SK-N-SH treated with all-trans-retinoic acid at 6 μM for 48 hours (cell line): ENCODE results near the gene ADCY5.

Source experiments
- ATAC-seq: fragments of 200-7000 bp; cut with Tn5 transposase; 3 replicates; pipeline ENCODE4 v1.9.1; 2020; ENCODE audit warnings: mild to moderate bottlenecking, moderate library complexity
- ARNTL ChIP-seq: fragments of 450-650 bp; formaldehyde crosslinking; IDR thresholded peaks from 2 replicates; pipeline ENCODE4 v1.5.0; 2020; ENCODE audit warnings: low read depth, mild to moderate bottlenecking, moderate library complexity, borderline replicate concordance
- BACH2 ChIP-seq: fragments of 250-450 bp; sonication (Bioruptor Pico); IDR thresholded peaks from 2 replicates; pipeline ENCODE4 v1.9.0; 2021; ENCODE audit warnings: mild to moderate bottlenecking, borderline replicate concordance
- CSDC2 ChIP-seq: fragments of 250-450 bp; sonication (Bioruptor Pico); IDR thresholded peaks from 2 replicates; pipeline ENCODE4 v1.5.0; 2020; ENCODE audit warnings: mild to moderate bottlenecking, moderate library complexity
- ESRRG ChIP-seq: fragments of 250-450 bp; sonication (Bioruptor Pico); IDR thresholded peaks from 2 replicates; pipeline ENCODE4 v1.6.1; 2021; ENCODE audit warnings: mild to moderate bottlenecking
- ISL1 ChIP-seq: fragments of 250-450 bp; sonication (Bioruptor Pico); IDR thresholded peaks from 2 replicates; pipeline ENCODE4 v2.1.2; 2022; ENCODE audit warnings: mild to moderate bottlenecking, moderate library complexity
- OSR1 ChIP-seq: fragments of 250-450 bp; sonication (Bioruptor Pico); IDR thresholded peaks from 2 replicates; pipeline ENCODE4 v1.8.0; 2022; ENCODE audit warnings: moderate library complexity, mild to moderate bottlenecking, inconsistent platforms
- PATZ1 ChIP-seq: fragments of 250-450 bp; sonication (Bioruptor Pico); IDR thresholded peaks from 2 replicates; pipeline ENCODE4 v1.8.0; 2020; ENCODE audit warnings: mild to moderate bottlenecking, moderate library complexity, borderline replicate concordance
- POU6F1 ChIP-seq: fragments of 250-450 bp; sonication (Bioruptor Pico); IDR thresholded peaks from 2 replicates; pipeline ENCODE4 v1.8.0; 2021; ENCODE audit warnings: low read depth, mild to moderate bottlenecking, moderate library complexity, borderline replicate concordance
- RARB ChIP-seq: fragments of 250-450 bp; sonication (Bioruptor Pico); IDR thresholded peaks from 2 replicates; pipeline ENCODE4 v1.8.0; 2021; ENCODE audit warnings: mild to moderate bottlenecking, moderate library complexity
- SNAI2 ChIP-seq: fragments of 250-450 bp; sonication (Bioruptor Pico); IDR thresholded peaks from 2 replicates; pipeline ENCODE4 v1.5.0; 2020; ENCODE audit warnings: mild to moderate bottlenecking, moderate library complexity
- TOX ChIP-seq: fragments of 250-450 bp; sonication (Bioruptor Pico); IDR thresholded peaks from 2 replicates; pipeline ENCODE4 v1.8.0; 2021; ENCODE audit warnings: mild to moderate bottlenecking, moderate library complexity, borderline replicate concordance
- TSHZ2 ChIP-seq: fragments of 250-450 bp; sonication (Bioruptor Pico); IDR thresholded peaks from 2 replicates; pipeline ENCODE4 v1.5.0; 2020; ENCODE audit warnings: mild to moderate bottlenecking, moderate library complexity
- ZC3H10 ChIP-seq: fragments of 250-450 bp; sonication (Bioruptor Pico); IDR thresholded peaks from 2 replicates; pipeline ENCODE4 v1.5.1; 2021; ENCODE audit warnings: mild to moderate bottlenecking, moderate library complexity
- ZFP3 ChIP-seq: fragments of 250-450 bp; sonication (Bioruptor Pico); IDR thresholded peaks from 2 replicates; pipeline ENCODE4 v1.5.0; 2020; ENCODE audit warnings: mild to moderate bottlenecking, moderate library complexity
- ZFP30 ChIP-seq: fragments of 450-650 bp; formaldehyde crosslinking; IDR thresholded peaks from 2 replicates; pipeline ENCODE4 v1.5.0; 2022; ENCODE audit warnings: mild to moderate bottlenecking, moderate library complexity
- ZNF565 ChIP-seq: fragments of 450-650 bp; formaldehyde crosslinking; conservative IDR thresholded peaks from 2 replicates; pipeline ENCODE4 v1.5.0; 2020; ENCODE audit warnings: low read depth, mild to moderate bottlenecking, moderate library complexity
- ZNF70 ChIP-seq: fragments of 450-650 bp; formaldehyde crosslinking; IDR thresholded peaks from 2 replicates; pipeline ENCODE4 v1.5.0; 2020; ENCODE audit warnings: mild to moderate bottlenecking, moderate library complexity
- ZNF8 ChIP-seq: fragments of 450-650 bp; formaldehyde crosslinking; IDR thresholded peaks from 2 replicates; pipeline ENCODE4 v1.5.0; 2020; ENCODE audit warnings: mild to moderate bottlenecking, moderate library complexity
- TF ChIP-seq, protein P1 (sequence below): fragments of 250-450 bp; sonication (Bioruptor Pico); IDR thresholded peaks from 2 replicates; pipeline ENCODE4 v1.5.1; 2020; ENCODE audit warnings: low read depth, mild to moderate bottlenecking, moderate library complexity
- TF ChIP-seq, protein P2 (sequence below): fragments of 250-450 bp; sonication (Bioruptor Pico); IDR thresholded peaks from 2 replicates; pipeline ENCODE4 v1.5.1; 2021; ENCODE audit warnings: mild to moderate bottlenecking, moderate library complexity

ADCY5 gene

DNA sequence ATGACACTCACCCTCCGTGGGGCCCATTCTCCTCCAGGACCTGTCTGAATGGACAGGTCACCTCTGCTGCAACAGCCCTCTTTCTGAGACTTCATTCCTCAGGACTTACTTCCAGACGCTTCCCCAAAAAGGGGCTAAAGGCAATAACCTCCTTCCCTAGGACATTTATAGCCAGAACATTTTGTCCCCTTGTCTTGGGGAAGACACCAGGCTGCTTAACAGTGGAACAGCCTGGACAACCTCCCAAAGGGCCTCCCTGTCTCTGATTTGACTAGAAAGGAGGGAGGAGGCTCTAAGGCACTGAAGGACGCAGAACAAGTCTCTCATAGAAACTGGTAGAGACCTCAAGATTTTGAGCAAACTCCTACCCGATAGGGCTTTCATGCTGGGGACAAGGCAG lies 32.7 kb downstream of the ADCY5 start:
- no peak for ATAC-seq
- TF ChIP-seq ISL1 (CRISPR knock-in tag), result no peak

GRCh38 chr3:123414973-123415775 lies 33.7 kb downstream of the ADCY5 start:
- no peak for TF ChIP-seq ZFP30 (CRISPR knock-in tag)
- TF ChIP-seq ZNF565, result no peak
- TF ChIP-seq, protein P1, sequence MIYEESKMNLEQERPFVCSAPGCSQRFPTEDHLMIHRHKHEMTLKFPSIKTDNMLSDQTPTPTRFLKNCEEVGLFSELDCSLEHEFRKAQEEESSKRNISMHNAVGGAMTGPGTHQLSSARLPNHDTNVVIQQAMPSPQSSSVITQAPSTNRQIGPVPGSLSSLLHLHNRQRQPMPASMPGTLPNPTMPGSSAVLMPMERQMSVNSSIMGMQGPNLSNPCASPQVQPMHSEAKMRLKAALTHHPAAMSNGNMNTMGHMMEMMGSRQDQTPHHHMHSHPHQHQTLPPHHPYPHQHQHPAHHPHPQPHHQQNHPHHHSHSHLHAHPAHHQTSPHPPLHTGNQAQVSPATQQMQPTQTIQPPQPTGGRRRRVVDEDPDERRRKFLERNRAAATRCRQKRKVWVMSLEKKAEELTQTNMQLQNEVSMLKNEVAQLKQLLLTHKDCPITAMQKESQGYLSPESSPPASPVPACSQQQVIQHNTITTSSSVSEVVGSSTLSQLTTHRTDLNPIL, result no peak
- TF ChIP-seq ZNF8 (CRISPR knock-in tag), result no peak
- no peak for TF ChIP-seq ZNF70
- TF ChIP-seq ISL1 (CRISPR knock-in tag), result no peak
- no peak for TF ChIP-seq POU6F1 (CRISPR knock-in tag)
- TF ChIP-seq RARB (CRISPR knock-in tag), result no peak
- TF ChIP-seq TSHZ2 (CRISPR knock-in tag), result no peak
- TF ChIP-seq, protein P2, sequence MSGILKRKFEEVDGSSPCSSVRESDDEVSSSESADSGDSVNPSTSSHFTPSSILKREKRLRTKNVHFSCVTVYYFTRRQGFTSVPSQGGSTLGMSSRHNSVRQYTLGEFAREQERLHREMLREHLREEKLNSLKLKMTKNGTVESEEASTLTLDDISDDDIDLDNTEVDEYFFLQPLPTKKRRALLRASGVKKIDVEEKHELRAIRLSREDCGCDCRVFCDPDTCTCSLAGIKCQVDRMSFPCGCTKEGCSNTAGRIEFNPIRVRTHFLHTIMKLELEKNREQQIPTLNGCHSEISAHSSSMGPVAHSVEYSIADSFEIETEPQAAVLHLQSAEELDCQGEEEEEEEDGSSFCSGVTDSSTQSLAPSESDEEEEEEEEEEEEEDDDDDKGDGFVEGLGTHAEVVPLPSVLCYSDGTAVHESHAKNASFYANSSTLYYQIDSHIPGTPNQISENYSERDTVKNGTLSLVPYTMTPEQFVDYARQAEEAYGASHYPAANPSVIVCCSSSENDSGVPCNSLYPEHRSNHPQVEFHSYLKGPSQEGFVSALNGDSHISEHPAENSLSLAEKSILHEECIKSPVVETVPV (CRISPR knock-in tag), result no peak
- no peak for TF ChIP-seq ARNTL (CRISPR knock-in tag)
- TF ChIP-seq ZC3H10 (CRISPR knock-in tag), result no peak
- TF ChIP-seq ESRRG (CRISPR knock-in tag), result no peak
- TF ChIP-seq OSR1 (CRISPR knock-in tag), result no peak
- TF ChIP-seq CSDC2 (CRISPR knock-in tag), result no peak
- no peak for TF ChIP-seq BACH2 (CRISPR knock-in tag)
- no peak for TF ChIP-seq ZFP3 (CRISPR knock-in tag)
- TF ChIP-seq SNAI2 (CRISPR knock-in tag), result no peak
- TF ChIP-seq PATZ1 (CRISPR knock-in tag), result no peak
- no peak for TF ChIP-seq TOX (CRISPR knock-in tag)
- no peak for ATAC-seq

- no peak for ATAC-seq
- no peak for TF ChIP-seq RARB (CRISPR knock-in tag)
- TF ChIP-seq, all 23 proteins: peak for 0
These were observed 35.9 kb downstream of the ADCY5 start for GRCh38 chr3:123412811-123413604.
